Smooth muscle cell (in vitro differentiated cells): ENCODE data around the gene GTF3A. TPM values are rescaled to one million over a fixed set of nuclear protein-coding genes. Genes with fewer than 3 reads are reported as not detected.

Experiments used
- DNase-seq: peaks from one replicate; lab custom pipeline; 2025; ENCODE audit not compliant: unreplicated experiment; lab: John Stamatoyannopoulos, UW
- H2AFZ ChIP-seq: fragments of 200-600 bp; sonication (generic); 2 replicates; pipeline ENCODE4 v1.6.0; 2016; ENCODE audit warnings: antibody characterized with exemption, low read depth, mild to moderate bottlenecking
- H3F3A ChIP-seq: fragments of 200-600 bp; sonication (generic); 2 replicates; pipeline ENCODE4 v1.6.0; 2017; ENCODE audit warnings: antibody characterized with exemption, low read depth
- H3K27ac ChIP-seq: fragments of 200-600 bp; sonication (generic); 2 replicates; pipeline ENCODE4 v1.5.1; 2016; ENCODE audit warnings: low read depth, mild to moderate bottlenecking
- H3K27me3 ChIP-seq: fragments of 200-600 bp; sonication (generic); 2 replicates; pipeline ENCODE4 v1.6.1; 2016; ENCODE audit warnings: low read depth, mild to moderate bottlenecking
- H3K36me3 ChIP-seq: fragments of 200-600 bp; sonication (generic); 2 replicates; pipeline ENCODE4 v1.5.1; 2016; ENCODE audit warnings: low read depth
- H3K4me1 ChIP-seq: fragments of 200-600 bp; sonication (generic); 2 replicates; pipeline ENCODE4 v1.5.1; 2016; ENCODE audit warnings: low read depth
- H3K4me2 ChIP-seq: fragments of 200-600 bp; sonication (generic); 2 replicates; pipeline ENCODE4 v1.6.0; 2016; ENCODE audit warnings: mild to moderate bottlenecking
- H3K4me3 ChIP-seq: fragments of 200-600 bp; sonication (generic); 2 replicates; pipeline ENCODE4 v1.5.1; 2016; ENCODE audit warnings: mild to moderate bottlenecking
- H3K79me2 ChIP-seq: fragments of 200-600 bp; sonication (generic); 2 replicates; pipeline ENCODE4 v1.6.0; 2016; ENCODE audit warnings: low read depth, mild to moderate bottlenecking
- H3K9ac ChIP-seq: fragments of 200-600 bp; sonication (generic); 2 replicates; pipeline ENCODE4 v1.6.0; 2016; ENCODE audit warnings: low read depth
- H3K9me3 ChIP-seq: fragments of 200-600 bp; sonication (generic); replicated peaks from 2 replicates; pipeline ENCODE4 v1.5.1; 2016; ENCODE audit warnings: low read depth
- H4K20me1 ChIP-seq: fragments of 200-600 bp; sonication (generic); 2 replicates; pipeline ENCODE4 v1.6.0; 2016; ENCODE audit warnings: low read depth
- WGBS: methylation state at CpG from one replicate; pipeline ENCODE4 v1.1.7; 2016; ENCODE audit warnings: low lambda C conversion rate; 5-methylcytosine and 5-hydroxymethylcytosine counted together
- polyA plus RNA-seq: library from polyadenylated mRNA; unstranded; fragments of >200 nt; fragmentation: Nextera tagmentation; extraction: Ambion mirVana; gene quantifications from 2 replicates; pipeline ENCODE4 v1.2.1, GENCODE V29; 2016
- total RNA-seq: library from RNA; depleted of rRNA; stranded (reverse); fragments of >200 nt; gene quantifications from 2 replicates; pipeline ENCODE4 v1.2.3, GENCODE V29; 2014
- TF ChIP-seq, protein P1 (sequence below): fragments of 200-600 bp; sonication (generic); IDR thresholded peaks from 2 replicates; pipeline ENCODE4 v1.5.1; 2017; ENCODE audit warnings: borderline replicate concordance, mild to moderate bottlenecking, antibody characterized with exemption; ENCODE audit not compliant: insufficient read depth, poor library complexity, severe bottlenecking

Gene GTF3A
- total and polyA plus RNA-seq, 2 experiments from 2014 or later: 106 to 140 TPM

DNA sequence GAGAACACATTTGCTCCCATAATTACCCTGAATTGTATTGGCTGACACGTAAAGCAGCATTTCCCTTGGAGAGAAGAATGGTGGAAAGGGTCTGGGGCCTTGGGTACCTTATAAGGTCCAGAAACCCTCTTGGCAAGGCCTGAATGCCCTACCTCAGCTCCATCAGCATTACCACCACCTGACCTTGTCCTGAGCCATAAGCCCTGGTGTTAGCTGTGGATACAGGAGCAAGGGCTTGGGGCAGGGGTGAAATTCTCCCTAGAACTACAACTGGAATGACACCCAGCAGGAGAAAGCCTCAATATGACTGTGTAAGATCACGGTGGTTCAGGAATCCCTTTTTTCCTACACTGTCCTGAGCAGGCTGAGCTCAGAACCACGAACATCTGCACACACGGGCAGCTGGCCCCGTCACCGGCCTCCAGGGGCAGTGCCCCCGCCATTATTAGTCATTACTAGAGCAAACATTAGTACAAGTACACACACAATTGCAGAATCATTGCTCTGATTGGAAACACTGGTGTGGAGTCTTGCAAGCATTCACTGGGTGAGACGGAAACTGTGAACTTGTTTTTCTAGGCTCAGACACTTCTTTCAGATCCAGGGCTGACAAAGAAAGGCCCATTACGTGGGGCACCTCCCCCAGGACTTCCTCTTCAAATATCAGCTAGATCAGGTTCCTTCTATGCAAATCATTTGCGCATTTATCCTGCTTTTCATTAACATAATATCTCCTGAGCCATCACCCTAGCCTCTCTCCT is 52.7 kb downstream of the GTF3A start:
- no peaks in the 10 kb centered on the region for H4K20me1 ChIP-seq
- no peaks in the 10 kb centered on the region for H3K36me3 ChIP-seq
- WGBS: 48% methylated on average over 10 of the region's 10 CpGs
- H2AFZ ChIP-seq: peak overlapping the region; percentile 51
- no peak overlapping the region for H3K27ac ChIP-seq
- no peaks in the 10 kb centered on the region for H3K9me3 ChIP-seq
- no peak overlapping the region for H3K4me3 ChIP-seq
- H3K4me2 ChIP-seq: no peak overlapping the region
- H3K4me1 ChIP-seq: no peaks in the 10 kb centered on the region
- TF ChIP-seq, protein P1, sequence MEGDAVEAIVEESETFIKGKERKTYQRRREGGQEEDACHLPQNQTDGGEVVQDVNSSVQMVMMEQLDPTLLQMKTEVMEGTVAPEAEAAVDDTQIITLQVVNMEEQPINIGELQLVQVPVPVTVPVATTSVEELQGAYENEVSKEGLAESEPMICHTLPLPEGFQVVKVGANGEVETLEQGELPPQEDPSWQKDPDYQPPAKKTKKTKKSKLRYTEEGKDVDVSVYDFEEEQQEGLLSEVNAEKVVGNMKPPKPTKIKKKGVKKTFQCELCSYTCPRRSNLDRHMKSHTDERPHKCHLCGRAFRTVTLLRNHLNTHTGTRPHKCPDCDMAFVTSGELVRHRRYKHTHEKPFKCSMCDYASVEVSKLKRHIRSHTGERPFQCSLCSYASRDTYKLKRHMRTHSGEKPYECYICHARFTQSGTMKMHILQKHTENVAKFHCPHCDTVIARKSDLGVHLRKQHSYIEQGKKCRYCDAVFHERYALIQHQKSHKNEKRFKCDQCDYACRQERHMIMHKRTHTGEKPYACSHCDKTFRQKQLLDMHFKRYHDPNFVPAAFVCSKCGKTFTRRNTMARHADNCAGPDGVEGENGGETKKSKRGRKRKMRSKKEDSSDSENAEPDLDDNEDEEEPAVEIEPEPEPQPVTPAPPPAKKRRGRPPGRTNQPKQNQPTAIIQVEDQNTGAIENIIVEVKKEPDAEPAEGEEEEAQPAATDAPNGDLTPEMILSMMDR: no peak
- DNase-seq: no peak
- no peak overlapping the region for H3K9ac ChIP-seq
- H3K79me2 ChIP-seq: no peaks in the 10 kb centered on the region
- H3F3A ChIP-seq: no peaks in the 10 kb centered on the region
- H3K27me3 ChIP-seq: peaks cover under 1% of the 10 kb centered on the region

DNA sequence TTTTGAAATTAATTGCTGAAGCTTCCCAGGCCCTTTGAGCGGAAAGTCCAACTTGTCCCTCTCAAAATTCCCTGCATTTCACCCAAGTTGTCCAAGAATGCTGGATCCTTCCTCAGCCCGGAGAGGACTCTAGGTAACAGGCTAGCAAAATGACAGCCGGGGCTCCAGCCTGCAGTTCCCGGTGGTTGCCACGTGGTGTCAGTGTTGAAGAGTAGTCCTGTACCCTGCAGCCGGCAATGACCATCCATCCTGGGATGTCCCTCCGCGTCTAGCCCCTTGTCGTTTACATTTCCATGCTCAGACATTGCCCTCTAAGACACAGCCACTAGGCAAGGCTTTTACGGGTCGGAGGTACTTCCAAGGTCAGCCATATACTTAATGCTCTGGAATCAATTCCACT is 57.3 kb downstream of the GTF3A start:
- no peaks in the 10 kb centered on the region for H3K9me3 ChIP-seq
- H3K27ac ChIP-seq: no peak overlapping the region
- no peak overlapping the region for H3K4me2 ChIP-seq
- H3K36me3 ChIP-seq: no peaks in the 10 kb centered on the region
- no peaks in the 10 kb centered on the region for H3F3A ChIP-seq
- H3K4me1 ChIP-seq: no peaks in the 10 kb centered on the region
- no peak overlapping the region for H3K9ac ChIP-seq
- H4K20me1 ChIP-seq: no peaks in the 10 kb centered on the region
- no peaks in the 10 kb centered on the region for H3K79me2 ChIP-seq
- no peak overlapping the region for H3K4me3 ChIP-seq
- 19% methylated on average over 11 of the region's 11 CpGs for WGBS
- DNase-seq: no peak
- no peak overlapping the region for H2AFZ ChIP-seq
- TF ChIP-seq, protein P1: peak; percentile 52
- peaks cover 17% of the 10 kb centered on the region for H3K27me3 ChIP-seq

DNA sequence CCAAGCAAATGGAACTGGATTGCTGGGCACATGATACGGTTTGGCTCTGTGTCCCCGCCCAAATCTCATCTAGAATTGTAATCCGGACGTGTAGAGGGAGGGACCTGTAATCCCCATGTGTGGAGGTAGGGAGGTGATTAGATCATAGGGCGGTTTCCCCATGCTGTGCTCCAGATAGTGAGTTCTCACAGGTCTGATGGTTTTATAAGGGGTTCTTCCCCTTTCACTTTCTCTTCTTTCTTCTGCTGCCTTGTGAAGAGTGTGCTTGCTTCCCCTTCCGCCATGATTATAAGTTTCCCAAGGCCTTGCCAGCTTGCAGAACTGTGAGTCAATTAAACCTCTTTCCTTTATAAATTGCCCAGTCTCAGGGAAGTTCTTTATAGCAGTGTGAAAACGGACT is 58.6 kb downstream of the GTF3A start:
- Histone ChIP-seq H4K20me1 (no peaks in the 10 kb centered on the region), H3K27ac (no peak overlapping the region), H3K9ac (no peak overlapping the region), H3K4me2 (no peak overlapping the region), H2AFZ (no peak overlapping the region), H3K4me1 (no peaks in the 10 kb centered on the region), H3K27me3 (peaks cover 17% of the 10 kb centered on the region), H3K79me2 (no peaks in the 10 kb centered on the region), H3K4me3 (no peak overlapping the region), H3K9me3 (no peaks in the 10 kb centered on the region), H3K36me3 (no peaks in the 10 kb centered on the region), H3F3A (no peaks in the 10 kb centered on the region)
- no peak for DNase-seq
- WGBS: 85% methylated on average over 7 of the region's 7 CpGs
- TF ChIP-seq, protein P1: no peak

DNA sequence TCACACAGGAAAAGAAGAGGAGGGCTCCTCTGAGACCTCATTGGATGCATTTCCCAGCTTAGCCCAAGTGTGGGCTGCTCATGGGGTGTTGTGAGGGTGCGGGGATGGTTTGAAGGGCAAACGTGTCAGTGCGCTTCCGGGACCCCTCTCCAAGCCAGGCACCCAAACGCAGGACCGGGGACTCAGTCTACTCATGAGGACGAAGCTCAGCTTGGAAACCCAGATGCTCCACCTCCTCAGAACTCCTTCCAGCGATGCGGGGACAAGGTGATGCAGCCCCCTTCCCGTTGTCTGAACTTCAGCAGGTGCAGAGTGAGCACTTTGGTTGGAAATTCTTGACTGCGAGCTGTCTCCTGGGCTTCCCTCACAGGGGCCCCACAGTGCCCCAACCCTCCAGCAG is 59.0 kb downstream of the GTF3A start:
- Histone ChIP-seq H3K4me2 (no peak overlapping the region), H3K27ac (no peak overlapping the region), H3K79me2 (no peaks in the 10 kb centered on the region), H3F3A (no peaks in the 10 kb centered on the region), H3K27me3 (peaks cover 17% of the 10 kb centered on the region), H3K4me3 (no peak overlapping the region), H3K4me1 (no peaks in the 10 kb centered on the region), H3K36me3 (no peaks in the 10 kb centered on the region), H4K20me1 (no peaks in the 10 kb centered on the region), H3K9me3 (no peaks in the 10 kb centered on the region), H2AFZ (no peak overlapping the region), H3K9ac (no peak overlapping the region)
- 92% methylated on average over 11 of the region's 11 CpGs for WGBS
- TF ChIP-seq, protein P1: no peak
- no peak for DNase-seq
